Gastroesophageal sphincter (tissue), 4 donors: Measurements from ENCODE around the gene CHN1. TPM values are rescaled to one million over a fixed set of nuclear protein-coding genes. Genes with fewer than 3 reads are reported as not detected.

Experiments used
- ATAC-seq: fragments of 150-250 bp; one replicate; pipeline ENCODE4 v1.9.1; 2016; ENCODE audit warnings: mild to moderate bottlenecking, moderate library complexity
- H3K27ac ChIP-seq, 4 donors: fragments of 200-600 bp; sonication (generic) in 3 of 4; 1 replicate in 3 of 4; 2 replicates in 1 of 4; pipeline ENCODE4 v1.5.1; 2016 to 2019
- H3K27me3 ChIP-seq: fragments of 200-600 bp; sonication (generic); one replicate; pipeline ENCODE4 v1.5.1; 2019
- H3K36me3 ChIP-seq, 2 donors: fragments of 200-600 bp; sonication (generic); one replicate each; pipeline ENCODE4 v1.5.1; 2019; ENCODE audit warnings: control low read depth in 1 of 2
- H3K4me1 ChIP-seq, 3 donors: fragments of 200-600 bp; sonication (generic); 1 replicate in 2 of 3; 2 replicates in 1 of 3; pipeline ENCODE4 v1.5.1; 2016 to 2019; ENCODE audit warnings: control low read depth in 2 of 3
- H3K4me3 ChIP-seq, 2 donors: fragments of 200-600 bp; sonication (generic); one replicate each; pipeline ENCODE4 v1.5.1; 2019; ENCODE audit warnings: mild to moderate bottlenecking in 1 of 2, moderate library complexity in 1 of 2
- H3K9me3 ChIP-seq, 3 donors: fragments of 200-600 bp; sonication (generic); one replicate each; pipeline ENCODE4 v1.5.1; 2017 to 2019; ENCODE audit warnings: control low read depth in 2 of 3
- CTCF ChIP-seq, 4 experiments: fragments of 200-600 bp in 2 of 4; fragments of 450-650 bp in 2 of 4; sonication (generic) in 1 of 4; IDR thresholded peaks; one replicate each; pipeline ENCODE4 v1.5.1; 2017 to 2019; ENCODE audit warnings: antibody characterized with exemption in 4 of 4, mild to moderate bottlenecking in 2 of 4, moderate library complexity in 2 of 4
- EP300 ChIP-seq: sonication (generic); formaldehyde crosslinking; IDR thresholded peaks from one replicate; pipeline ENCODE4 v1.6.1; 2017; ENCODE audit warnings: antibody characterized with exemption, mild to moderate bottlenecking
- POLR2A ChIP-seq, 2 donors: fragments of 450-650 bp; IDR thresholded peaks; one replicate each; pipeline ENCODE4 v1.6.1; 2017; ENCODE audit warnings: antibody characterized with exemption in 2 of 2, mild to moderate bottlenecking in 2 of 2, moderate library complexity in 1 of 2
- POLR2AphosphoS5 ChIP-seq: sonication (generic); formaldehyde crosslinking; IDR thresholded peaks from one replicate; pipeline ENCODE4 v1.6.1; 2017; ENCODE audit warnings: antibody characterized with exemption
- WGBS, 2 donors: methylation state at CpG; one replicate each; pipeline ENCODE4 v1.1.5; 2018; ENCODE audit warnings: low coverage in 1 of 2; 5-methylcytosine and 5-hydroxymethylcytosine counted together
- total RNA-seq, 4 donors: library from RNA; depleted of rRNA; stranded (reverse); fragments of >200 nt; gene quantifications; one replicate each; pipeline ENCODE4 v1.1.0, GENCODE V29; 2016

The CHN1 gene
- 10 to 100 TPM; 13.3 to 35.8 (median 31.1) TPM for total RNA-seq

DNA sequence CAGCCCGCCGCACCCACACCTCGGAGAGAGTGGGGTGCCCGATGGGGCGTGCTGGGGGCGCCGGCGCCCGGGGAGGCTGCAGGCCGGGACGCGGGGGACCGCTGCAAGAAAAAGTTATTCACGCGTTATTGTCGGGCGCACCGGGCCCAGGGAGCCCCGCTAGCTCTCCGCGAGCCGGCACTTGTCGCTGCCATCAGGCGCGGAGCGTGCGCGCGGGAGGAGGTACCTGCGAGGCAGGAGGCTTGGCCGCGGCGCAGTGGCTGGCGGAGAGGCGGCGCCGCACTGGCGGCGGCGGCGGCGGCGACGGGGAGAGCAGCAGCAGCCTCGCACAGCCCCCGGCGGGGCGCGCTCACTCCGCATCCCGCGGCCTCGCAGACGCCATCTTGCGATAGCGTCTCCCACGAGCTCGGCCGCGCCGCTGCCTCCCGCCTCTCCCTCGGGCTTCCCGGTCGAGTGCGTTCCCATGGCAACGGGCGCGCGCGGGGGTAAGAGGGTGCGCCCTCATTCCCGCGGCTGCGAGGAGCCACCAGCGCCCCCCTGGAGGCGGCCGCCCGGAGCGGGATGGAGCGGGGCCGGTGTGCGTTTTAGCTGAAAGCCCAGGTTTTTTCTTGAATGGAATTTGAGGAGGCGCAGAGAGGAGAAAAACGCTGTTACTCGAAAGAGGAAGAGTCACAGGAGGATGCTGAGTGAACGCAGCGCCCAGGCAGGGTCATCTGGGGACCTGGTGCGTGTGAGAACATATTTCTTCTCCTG lies at the start of gene CHN1:
CHN1 (minus strand) TSS at position 402 of the 753 bp plus-strand sequence. CDS start 469 bp downstream, outside the sequence.
- 0% methylated on average over 3 of the region's 89 CpGs for WGBS, 2 donors
- no peak for TF ChIP-seq EP300
- peak; percentile 47 for TF ChIP-seq POLR2AphosphoS5
- peak; percentile 62 to 66 for TF ChIP-seq POLR2A (IDR thresholded peaks at IDR 0.05)
- peak in 1 of 4 experiments; percentile 37 for TF ChIP-seq CTCF (IDR thresholded peaks at IDR 0.05)
- Histone ChIP-seq H3K27me3 (no peaks in the 10 kb centered on the region), H3K27ac (peak within 1 kb of the TSS; percentile 79 to 95 (median 92)), H3K36me3 (no peaks in the 10 kb centered on the region), H3K4me1 (peaks cover 0 to 69% (median 14%) of the 10 kb centered on the region in 3 donors), H3K9me3 (no peaks in the 10 kb centered on the region), H3K4me3 (peak within 1 kb of the TSS; percentile 92 to 93)
- peak; percentile 82 for ATAC-seq

GRCh38 chr2:175054340-175054739 lies 49.2 kb upstream of the CHN1 start:
- Histone ChIP-seq H3K4me3 (no peak overlapping the region), H3K36me3 (peaks cover 0 to 3% of the 10 kb centered on the region in 2 donors), H3K27me3 (no peaks in the 10 kb centered on the region), H3K4me1 (no peaks in the 10 kb centered on the region), H3K27ac (no peak overlapping the region), H3K9me3 (peaks cover 0 to 1% (median 0%) of the 10 kb centered on the region in 3 donors)
- no peak for TF ChIP-seq POLR2AphosphoS5
- no peak for TF ChIP-seq POLR2A (IDR thresholded peaks at IDR 0.05)
- no peak for TF ChIP-seq EP300
- no peak for TF ChIP-seq CTCF (IDR thresholded peaks at IDR 0.05)
- ATAC-seq = no peak
- WGBS, 2 donors = 91 to 95% methylated on average over 4 of the region's 4 CpGs

DNA sequence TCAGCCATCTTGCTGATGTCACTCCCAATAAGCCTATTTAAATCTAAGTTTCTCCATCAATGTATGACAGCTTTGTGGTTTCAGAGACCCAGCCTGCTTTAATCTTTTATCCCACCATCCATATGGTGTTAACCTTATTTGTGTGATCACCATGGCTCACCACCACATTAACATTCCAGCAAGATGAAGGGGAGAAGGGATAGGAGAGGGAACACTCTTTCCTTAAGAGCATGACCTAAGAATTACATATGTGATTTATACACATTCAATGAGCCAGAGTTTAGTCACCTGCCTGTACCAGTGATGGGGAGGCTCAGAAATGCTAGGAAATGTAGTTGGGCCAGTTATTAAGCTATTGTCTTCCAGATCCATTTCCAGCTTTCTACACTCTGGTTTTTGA lies 44.5 kb upstream of the CHN1 start:
- Histone ChIP-seq H3K27me3 (no peaks in the 10 kb centered on the region), H3K9me3 (peaks cover 0 to 5% (median 0%) of the 10 kb centered on the region in 3 donors), H3K4me1 (no peaks in the 10 kb centered on the region), H3K4me3 (no peak overlapping the region), H3K36me3 (peaks cover 0 to 3% of the 10 kb centered on the region in 2 donors), H3K27ac (no peak overlapping the region)
- TF ChIP-seq CTCF (IDR thresholded peaks at IDR 0.05) (no peak), EP300 (no peak), POLR2A (IDR thresholded peaks at IDR 0.05) (no peak), POLR2AphosphoS5 (no peak)
- ATAC-seq = no peak

DNA sequence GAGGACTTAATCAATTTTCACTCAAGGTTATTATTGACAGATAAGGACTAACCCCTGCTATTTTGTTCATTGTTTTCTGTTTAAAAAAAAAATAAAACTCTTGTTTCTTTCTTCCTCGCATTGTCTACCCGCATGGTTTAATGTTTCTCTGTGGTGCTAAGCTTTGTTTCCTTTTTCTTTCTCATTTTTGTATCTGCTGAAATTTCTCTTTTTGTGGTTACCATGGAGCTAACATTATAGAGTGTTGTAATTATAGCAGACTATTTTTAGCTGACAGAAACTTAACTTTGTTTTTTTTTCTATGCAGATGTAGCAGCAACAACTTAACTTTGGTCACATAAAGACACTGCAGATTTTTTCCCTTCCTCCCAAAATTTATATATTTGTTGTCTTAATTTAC lies 43.1 kb upstream of the CHN1 start:
- Histone ChIP-seq H3K27ac (no peak overlapping the region), H3K9me3 (peaks cover 0 to 5% (median 0%) of the 10 kb centered on the region in 3 donors), H3K36me3 (peaks cover 0 to 3% of the 10 kb centered on the region in 2 donors), H3K4me1 (no peaks in the 10 kb centered on the region), H3K27me3 (no peaks in the 10 kb centered on the region), H3K4me3 (no peak overlapping the region)
- TF ChIP-seq CTCF (IDR thresholded peaks at IDR 0.05) (no peak), EP300 (no peak), POLR2A (IDR thresholded peaks at IDR 0.05) (no peak), POLR2AphosphoS5 (no peak)
- no peak for ATAC-seq
- WGBS, 2 donors = 81 to 92% methylated on average over 2 of the region's 2 CpGs

DNA sequence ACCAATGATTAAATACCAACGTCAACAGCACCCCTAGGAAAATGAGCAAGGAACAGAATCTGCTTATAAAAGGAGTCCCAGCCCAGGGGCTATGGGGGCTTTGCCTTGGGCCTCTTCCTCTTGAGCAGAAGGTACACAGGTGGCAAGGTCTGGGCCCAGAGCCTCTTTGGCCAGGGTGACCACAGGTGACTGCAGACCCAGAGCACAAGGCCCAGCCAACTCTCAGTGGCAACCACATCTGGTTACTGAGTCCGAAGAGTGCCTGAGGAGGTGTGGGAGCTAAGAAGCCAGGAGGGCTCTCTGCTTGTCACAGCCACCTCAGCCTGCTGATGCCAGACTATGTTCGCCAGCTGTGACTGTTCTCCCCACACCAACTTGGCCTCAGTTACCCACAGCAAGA lies 34.3 kb upstream of the CHN1 start:
- WGBS, 2 donors = 83% methylated on average over 2 of the region's 3 CpGs; no CpG with 5 or more reads in 1 of the 2 donors
- no peak overlapping the region for H3K27ac ChIP-seq
- no peaks in the 10 kb centered on the region for H3K4me1 ChIP-seq
- no peaks in the 10 kb centered on the region for H3K27me3 ChIP-seq
- no peaks in the 10 kb centered on the region for H3K36me3 ChIP-seq
- no peak for ATAC-seq
- no peaks in the 10 kb centered on the region for H3K9me3 ChIP-seq
- H3K4me3 ChIP-seq = no peak overlapping the region
- TF ChIP-seq CTCF (IDR thresholded peaks at IDR 0.05) = no peak
- no peak for TF ChIP-seq POLR2A (IDR thresholded peaks at IDR 0.05)
- no peak for TF ChIP-seq EP300
- no peak for TF ChIP-seq POLR2AphosphoS5
